Fibroblast of skin of left quadriceps (primary cell): ENCODE measurements around the gene CCDC38.

Source experiments
- DNase-seq, 2 experiments: peaks; one replicate each; pipeline ENCODE4 v3.0.0-alpha.2; 2013; ENCODE audit warnings: low read depth in 2 of 2

Gene CCDC38

GRCh38 chr12:95962222-95962621 lies 19.8 kb upstream of the CCDC38 start:
- no peak for DNase-seq

DNA sequence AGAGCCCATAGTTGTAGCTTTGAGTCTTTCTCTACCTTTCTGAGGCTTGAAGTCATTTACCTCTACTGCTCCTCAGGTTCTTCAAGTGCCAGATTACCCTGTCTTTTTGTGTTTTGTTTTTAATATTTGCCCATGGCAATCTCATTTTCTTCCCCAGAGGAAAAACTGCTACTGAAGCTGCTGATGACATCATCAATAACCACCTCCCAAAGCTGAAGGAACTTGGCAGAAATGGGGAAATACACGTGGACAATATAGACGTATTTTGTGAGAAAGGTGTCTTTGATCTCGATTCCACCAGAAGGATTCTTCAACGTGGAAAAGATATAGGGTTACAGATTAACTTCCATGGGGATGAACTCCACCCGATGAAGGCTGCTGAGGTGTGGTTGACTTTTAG lies 17.8 kb upstream of the CCDC38 start:
- no peak for DNase-seq

- DNase-seq, result no peak
These were observed 16.7 kb upstream of the CCDC38 start for GRCh38 chr12:95959107-95959506.

DNA sequence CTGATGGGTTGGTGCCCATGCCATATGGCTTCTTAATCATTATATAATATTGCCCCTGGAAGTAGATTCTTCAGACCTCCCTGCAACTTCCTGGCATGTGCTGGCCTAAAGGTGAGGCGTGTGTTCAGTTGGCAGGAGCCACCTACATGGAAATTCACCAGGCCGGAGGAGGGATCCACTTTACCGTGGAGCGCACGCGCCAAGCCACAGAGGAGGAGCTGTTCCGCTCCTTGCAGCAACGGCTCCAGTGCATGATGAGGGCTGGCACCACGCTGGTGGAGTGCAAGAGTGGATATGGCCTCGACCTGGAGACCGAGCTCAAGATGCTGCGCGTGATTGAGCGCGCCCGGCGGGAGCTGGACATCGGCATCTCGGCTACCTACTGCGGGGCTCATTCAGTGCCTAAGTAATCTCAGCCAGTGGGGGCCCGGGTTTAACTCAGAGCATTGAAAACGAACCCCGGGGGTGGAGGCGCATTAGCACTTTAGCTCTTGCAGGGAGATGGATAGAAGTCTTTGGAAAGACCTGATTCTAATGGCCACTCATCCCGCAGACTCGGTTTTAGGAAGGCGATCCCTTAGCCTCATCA lies 14.2 kb upstream of the CCDC38 start:
- DNase-seq, result no peak

DNA sequence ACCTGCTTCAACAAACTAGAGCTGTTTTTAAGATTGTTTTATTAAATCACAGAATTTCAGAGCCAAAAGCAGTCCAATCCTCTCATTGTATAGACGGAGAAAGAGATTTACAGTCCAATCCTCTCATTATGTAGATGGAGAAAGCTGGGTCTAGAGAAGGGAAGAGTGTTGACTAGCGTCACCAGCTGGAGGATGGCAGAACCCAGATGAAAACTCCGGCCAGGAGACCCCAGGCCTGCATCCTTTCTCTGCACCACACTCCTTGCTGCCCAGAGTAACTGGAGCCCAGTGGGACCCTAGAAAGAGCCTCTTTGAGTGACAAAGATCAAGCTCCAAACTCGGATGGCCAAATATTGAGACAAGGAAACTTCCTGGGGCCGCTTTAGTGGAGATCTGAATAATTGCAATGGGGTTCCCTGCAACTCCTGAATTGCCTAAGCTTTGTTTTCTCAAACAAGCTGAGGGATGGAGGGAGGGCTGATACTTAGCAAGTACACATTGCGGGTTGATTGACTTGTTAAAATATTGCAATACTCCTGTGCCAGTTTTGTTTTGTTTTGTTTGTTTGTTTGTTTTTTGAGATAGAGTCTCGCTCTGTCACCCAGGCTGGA lies 13.2 kb upstream of the CCDC38 start:
- no peak for DNase-seq

GRCh38 chr12:95953000-95953399 lies 10.6 kb upstream of the CCDC38 start:
- DNase-seq, result no peak

DNA sequence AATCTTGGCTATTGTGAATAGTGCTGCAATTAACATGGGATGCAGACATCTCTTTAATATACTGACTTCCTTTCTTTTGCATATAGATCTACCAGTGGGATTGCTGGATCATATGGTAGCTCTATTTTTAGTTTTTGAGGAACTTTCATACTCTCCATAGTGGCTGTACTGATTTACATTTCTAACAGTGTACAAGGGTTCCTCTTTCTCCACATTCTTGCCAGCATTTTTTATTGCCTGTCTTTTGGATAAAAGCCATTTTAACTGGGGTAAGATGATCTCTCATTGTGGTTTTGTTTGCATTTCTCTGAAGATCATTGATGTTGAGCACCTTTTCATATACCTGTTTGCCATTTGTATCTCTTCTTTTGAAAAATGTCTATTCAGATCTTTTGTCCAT lies 9.1 kb upstream of the CCDC38 start:
- DNase-seq, result no peak

- DNase-seq, result no peak
These were observed 7.2 kb upstream of the CCDC38 start for GRCh38 chr12:95949477-95950206.

GRCh38 chr12:95944108-95944704 lies 1.8 kb upstream of the CCDC38 start:
- no peak for DNase-seq

DNA sequence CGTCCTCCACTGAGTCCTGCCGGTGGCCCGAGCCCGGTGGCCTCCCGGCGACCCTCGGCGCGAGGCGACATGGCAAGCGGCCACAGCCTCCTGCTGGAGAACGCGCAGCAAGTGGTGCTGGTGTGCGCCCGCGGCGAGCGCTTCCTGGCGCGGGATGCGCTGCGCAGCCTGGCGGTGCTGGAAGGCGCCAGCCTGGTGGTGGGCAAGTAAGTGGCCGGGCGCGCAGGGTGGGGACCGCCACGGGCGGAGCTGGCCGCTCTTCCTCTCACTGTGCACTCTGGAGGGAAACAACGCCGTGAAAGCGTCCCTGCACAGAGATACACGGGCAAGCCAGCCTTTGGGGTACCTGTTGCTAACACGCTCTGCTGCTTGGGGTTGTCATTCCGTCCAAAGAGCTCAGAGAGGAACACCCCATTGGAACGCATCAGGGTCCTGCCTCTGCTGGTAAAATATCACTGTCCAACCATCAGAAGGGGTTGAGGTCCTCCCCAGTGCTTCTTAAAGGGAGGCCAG lies 972 bp upstream of the CCDC38 start, which contains the start of gene AMDHD1:
Gene AMDHD1, plus strand, starts transcription at position 2 of the 513 bp plus-strand sequence. Its CDS starts 68 bp downstream, at position 70.
- DNase-seq, result no peak

GRCh38 chr12:95942101-95942523 lies 302 bp downstream of the CCDC38 start:
- no peak for DNase-seq

DNA sequence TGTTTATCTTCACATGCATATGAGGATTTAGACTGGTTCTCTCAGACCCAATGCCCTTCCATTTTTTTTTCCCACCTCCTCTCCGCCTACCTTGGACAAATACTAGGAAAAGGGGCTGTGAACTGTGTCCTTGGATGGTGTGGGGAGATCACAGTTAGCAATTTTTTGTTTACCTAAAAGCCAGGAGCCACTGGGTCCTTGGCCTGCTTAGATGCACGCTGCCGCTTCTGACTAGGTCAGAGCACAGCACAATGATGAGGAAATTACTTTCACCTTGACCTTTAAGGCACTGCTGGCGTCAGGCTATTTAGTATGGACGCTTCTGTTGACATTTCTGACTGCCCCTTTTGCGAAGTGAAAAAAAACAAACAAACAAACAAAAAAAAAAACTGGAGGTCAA lies 1.9 kb downstream of the CCDC38 start:
- no peak for DNase-seq

DNA sequence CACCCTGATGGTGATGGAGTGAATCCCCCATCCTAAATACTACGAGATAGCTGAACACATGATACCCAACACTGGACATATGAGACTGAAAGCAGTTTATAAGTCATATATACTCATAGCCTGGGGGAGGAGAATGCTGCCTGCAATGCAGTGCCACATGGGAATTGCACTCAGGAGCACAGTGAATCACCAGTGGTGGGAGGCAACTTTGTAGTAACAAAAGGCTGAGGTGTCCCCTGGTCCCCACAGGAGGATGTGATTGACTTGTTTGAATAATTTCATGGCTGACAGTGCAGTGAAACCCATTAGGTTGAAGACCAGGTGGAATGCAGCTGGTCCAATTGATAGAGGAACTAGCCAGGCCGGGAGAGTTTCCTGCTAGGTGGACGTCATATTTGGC lies 20.2 kb downstream of the CCDC38 start:
- DNase-seq, result peak in 1 of 2 experiments; percentile 12

DNA sequence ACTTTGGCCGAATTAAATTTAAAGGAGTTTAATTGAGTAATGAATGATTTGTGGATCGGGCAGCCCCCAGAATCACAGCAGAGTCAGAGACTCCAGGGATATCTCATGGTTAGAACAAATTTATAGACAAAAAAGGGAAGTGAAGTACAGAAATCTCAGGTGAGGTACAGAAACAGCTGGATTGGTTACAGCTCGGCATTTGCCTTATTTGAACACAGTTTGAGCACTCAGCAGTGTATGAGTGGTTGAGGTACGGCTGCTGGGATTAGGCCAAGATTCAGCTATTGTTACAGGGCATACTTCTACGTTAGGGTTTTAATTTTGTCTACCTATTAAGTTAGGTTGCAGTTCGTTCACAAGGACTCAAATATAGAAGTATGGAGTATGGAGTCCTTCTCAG lies 23.3 kb downstream of the CCDC38 start:
- no peak for DNase-seq

GRCh38 chr12:95918194-95918993 lies 24.0 kb downstream of the CCDC38 start:
- DNase-seq, result peak in 1 of 2 experiments; percentile 15

DNA sequence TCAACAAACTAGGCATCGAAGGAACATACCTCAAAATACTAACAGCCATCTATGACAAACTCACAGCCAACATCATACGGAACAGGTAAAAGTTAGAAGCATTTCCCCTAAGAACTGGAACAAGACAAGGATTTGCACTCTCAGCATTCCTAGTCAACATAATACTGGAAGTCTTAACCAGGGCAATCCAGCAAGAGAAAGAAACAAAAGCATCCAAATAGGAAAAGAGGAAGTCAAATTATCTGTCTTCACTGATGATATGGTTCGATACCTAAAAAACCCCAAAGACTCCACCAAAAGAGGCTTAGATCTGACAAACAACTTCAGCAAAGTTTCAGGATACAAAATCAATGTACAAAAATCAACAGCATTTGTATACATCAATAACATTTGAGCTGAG lies 32.5 kb downstream of the CCDC38 start:
- DNase-seq, result no peak

DNA sequence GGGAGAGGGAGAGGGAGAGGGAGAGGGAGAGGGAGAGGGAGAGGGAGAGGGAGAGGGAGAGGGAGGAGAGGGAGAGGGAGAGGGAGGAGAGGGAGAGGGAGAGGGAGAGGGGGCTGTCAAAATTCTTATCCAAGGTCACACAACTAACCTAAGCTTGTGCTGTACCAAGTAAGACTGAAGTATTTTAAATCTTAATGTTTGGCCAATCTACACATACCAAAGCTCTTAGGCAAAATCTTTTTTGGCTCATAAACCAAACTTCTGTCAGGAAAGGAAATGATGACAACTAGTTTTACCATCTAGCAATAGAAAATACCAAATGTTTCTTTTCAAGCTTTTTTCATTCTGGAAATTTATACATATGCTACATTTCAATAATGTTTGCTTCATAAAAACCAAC lies 33.8 kb downstream of the CCDC38 start:
- peak; percentile 21 to 22 for DNase-seq

DNA sequence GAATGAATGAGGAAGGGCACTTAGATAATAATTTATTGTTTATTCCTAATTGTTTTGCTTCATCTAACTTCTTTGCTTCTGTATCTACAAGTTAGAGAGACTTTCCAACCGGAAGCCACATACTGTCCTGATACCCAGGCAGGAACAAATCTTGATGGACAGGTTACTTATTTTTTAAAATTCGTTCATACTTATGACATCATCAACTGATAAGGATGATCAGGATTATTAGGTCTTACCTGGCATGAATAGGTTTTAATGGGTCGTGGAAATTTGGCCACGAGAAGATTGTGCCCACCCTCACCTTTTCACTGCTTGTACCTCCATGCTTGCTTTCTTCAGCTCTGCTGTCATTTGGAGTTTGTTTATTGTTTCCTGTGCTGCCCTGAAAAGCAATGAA lies 44.3 kb downstream of the CCDC38 start:
- no peak for DNase-seq

- no peak for DNase-seq
These were observed 45.6 kb downstream of the CCDC38 start for GRCh38 chr12:95896846-95897245.

DNA sequence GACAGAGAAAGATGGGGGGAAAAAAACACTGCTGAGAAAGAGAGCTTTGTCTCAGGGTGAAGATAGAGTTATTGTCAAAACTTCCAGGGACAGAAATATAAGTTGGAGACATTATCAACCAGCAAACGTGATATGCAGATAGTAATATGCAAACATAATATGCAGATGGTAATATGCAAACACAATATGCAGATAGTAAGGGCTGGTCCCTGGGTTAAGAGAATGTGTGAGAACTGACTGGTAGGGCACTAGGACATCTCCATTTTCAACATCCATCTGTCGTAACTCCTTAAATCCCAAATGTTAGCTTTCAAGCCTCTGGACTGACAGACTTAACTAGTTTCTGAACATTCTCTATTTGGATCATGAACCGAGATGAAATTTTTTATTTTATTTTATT lies 51.5 kb downstream of the CCDC38 start:
- no peak for DNase-seq

- no peak for DNase-seq
These were observed 55.1 kb downstream of the CCDC38 start for GRCh38 chr12:95887311-95887710.

DNA sequence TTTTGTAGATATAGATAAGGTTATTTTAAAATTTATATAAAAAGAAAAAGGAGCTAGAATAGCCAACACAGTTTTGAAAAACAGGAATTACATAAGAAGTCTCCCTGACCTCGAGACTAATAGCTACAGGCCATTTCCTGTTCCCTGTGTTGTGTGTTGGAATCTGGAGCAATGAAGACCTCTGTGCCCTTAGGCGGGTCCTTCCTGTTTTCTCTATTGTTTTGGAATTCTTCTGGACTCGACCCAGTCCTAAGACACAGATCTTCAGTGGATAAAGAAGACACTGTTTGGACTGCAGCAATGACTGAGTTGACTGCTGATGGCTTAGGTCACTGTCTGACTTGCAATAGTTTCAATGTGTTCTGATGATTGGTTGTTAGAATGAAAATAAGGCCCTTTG lies 57.4 kb downstream of the CCDC38 start:
- no peak for DNase-seq
